ENCODE results near the gene KIF1C. TPM values are rescaled to one million over a fixed set of nuclear protein-coding genes. Genes with fewer than 3 reads are reported as not detected.
A peak's percentile ranks its signal among the peaks of the same experiment; 100 is the strongest.

Gene KIF1C
- total RNA-seq, 6 experiments from 2014 or later = 59.8 to 112 (median 99.3) TPM

DNA sequence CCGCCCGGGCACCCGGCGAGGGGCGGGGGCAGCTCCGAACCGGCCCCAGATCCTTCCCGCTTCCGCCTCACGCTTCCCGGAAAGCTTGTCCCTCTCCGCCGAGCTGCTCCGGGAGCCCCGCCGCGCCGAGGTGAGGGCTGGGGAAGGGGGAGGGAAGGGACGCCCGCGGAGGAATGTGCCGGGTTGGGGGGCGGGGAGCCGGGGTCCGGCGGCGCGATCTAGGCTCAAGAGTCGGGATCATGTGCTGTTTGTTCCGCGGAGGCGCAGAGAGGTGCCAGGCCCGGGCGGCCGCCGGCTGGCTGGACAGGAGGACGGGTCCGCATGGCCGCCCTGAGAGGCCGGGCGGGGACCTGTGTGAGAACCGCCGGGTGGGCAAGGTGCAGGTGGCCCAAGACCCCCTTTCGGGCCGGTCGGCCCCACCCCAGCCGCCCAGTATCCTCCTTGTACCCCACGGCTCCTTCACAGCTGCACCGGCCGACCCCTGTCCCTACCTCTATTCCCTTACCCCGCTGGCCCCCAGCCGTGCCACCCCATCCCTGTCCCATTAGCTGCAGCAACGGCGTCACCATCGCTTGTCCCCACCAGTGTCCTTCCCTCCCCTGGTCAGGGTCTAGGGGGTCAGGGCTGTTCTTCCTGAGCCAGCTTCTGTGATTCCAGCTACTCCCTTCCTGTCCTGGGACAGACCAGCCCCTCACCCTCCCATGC lies 429 bp downstream of the KIF1C start:
- TF ChIP-seq, protein P1, sequence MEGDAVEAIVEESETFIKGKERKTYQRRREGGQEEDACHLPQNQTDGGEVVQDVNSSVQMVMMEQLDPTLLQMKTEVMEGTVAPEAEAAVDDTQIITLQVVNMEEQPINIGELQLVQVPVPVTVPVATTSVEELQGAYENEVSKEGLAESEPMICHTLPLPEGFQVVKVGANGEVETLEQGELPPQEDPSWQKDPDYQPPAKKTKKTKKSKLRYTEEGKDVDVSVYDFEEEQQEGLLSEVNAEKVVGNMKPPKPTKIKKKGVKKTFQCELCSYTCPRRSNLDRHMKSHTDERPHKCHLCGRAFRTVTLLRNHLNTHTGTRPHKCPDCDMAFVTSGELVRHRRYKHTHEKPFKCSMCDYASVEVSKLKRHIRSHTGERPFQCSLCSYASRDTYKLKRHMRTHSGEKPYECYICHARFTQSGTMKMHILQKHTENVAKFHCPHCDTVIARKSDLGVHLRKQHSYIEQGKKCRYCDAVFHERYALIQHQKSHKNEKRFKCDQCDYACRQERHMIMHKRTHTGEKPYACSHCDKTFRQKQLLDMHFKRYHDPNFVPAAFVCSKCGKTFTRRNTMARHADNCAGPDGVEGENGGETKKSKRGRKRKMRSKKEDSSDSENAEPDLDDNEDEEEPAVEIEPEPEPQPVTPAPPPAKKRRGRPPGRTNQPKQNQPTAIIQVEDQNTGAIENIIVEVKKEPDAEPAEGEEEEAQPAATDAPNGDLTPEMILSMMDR (IDR thresholded peaks at IDR 0.05) = no peak
- peak; percentile 10 for TF ChIP-seq POLR2A (IDR thresholded peaks at IDR 0.05)
- peak overlapping the region; percentile 23 to 84 (median 72) for H3K27ac ChIP-seq
- H3K36me3 ChIP-seq = peaks cover 3 to 25% (median 12%) of the 10 kb centered on the region in 4 donors
- H3K27me3 ChIP-seq = no peaks in the 10 kb centered on the region
- 0% methylated on average over 4 of the region's 55 CpGs for WGBS (ENCODE audit: insufficient coverage, low coverage, low lambda C conversion rate, missing lambda C conversion rate)
- H3K4me1 ChIP-seq = peaks cover 0 to 14% (median 6%) of the 10 kb centered on the region in 4 donors
- DNase-seq = peak; percentile 57 to 71 (median 67)
- peak; percentile 0 to 2 (median 1) for ATAC-seq
- no peaks in the 10 kb centered on the region for H3K9me3 ChIP-seq
- peak overlapping the region; percentile 95 to 99 (median 96) for H3K4me3 ChIP-seq
- intact Hi-C loops (cut with DNase I) = no loop called here

DNA sequence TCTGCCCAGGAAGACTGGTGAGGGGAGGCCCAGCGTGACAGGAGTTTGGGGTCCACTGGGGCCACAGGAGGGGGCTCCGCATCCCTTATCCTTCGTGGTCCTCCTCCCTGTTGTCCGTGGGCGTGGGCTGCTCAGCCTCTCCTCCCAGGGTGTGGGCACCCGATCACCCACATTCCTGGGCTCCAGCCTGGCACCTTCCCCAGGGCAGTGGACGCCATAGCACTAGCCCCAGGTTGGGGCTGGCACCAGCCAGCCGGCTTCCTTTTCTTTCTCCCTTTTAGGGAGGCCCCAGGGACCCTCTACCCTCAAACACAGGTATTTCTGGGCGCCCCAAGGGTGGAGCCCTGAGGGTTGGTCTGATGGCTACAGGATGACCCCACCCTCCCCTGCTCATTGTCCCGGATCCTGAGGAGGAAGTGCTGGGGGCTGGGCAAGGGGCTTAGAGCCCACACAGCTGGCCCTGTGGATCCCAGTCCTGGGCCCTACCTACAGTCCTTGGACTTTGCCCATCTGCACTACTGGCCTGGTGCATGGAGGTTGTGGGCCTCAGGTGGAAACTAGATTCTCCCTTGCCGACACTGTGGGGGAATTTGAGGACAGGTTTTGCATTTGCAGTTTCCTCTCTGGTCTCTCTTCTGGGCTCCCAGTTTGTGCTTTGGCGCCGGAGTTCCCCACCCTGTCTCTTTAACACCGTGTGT lies 1.1 kb downstream of the KIF1C start:
- peak; percentile 28 for TF ChIP-seq POLR2A (IDR thresholded peaks at IDR 0.05)
- TF ChIP-seq, protein P1 (IDR thresholded peaks at IDR 0.05) = no peak

DNA sequence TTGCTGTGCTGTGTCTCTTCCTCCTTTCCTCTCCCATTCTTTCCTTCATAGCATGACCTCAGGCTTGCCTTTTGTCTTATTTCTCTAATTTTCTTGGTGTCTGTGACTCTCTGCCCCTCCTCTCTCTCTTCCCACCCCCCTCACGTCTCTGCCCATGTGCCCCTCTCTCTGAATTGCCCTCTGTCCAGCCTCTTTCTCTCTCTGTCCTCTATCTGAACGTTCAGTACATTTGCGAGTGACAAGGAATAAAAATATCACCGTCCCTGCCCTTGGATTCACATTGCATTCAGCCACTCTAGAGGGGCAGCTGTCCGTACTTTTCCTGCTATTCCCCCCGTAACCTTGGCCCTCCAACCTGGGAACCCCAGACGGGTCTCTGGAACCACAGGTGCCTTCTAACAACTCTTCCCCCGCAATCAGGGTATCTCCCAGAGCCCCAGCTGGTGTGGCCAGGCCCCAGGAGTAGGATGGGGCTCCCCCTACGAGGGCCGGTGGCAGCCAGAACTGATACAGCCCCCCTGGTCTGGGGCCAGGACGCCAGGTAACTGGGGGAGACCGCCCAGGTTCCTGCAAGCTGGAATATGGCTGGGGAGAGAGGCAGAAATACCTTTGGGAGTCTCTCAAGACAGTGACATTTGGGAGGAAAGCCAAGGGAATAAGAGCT lies 1.8 kb downstream of the KIF1C start:
- H3K36me3 ChIP-seq = peaks cover 4 to 39% (median 20%) of the 10 kb centered on the region in 4 donors
- H3K27ac ChIP-seq = peak overlapping the region in 2 of 3 donors; percentile 23 to 84
- no peaks in the 10 kb centered on the region for H3K9me3 ChIP-seq
- intact Hi-C loops (cut with DNase I) = no loop called here
- peaks cover 0 to 14% (median 6%) of the 10 kb centered on the region in 4 donors for H3K4me1 ChIP-seq
- no peaks in the 10 kb centered on the region for H3K27me3 ChIP-seq
- DNase-seq (no peak), ATAC-seq (no peak)
- H3K4me3 ChIP-seq = peak overlapping the region; percentile 95 to 99 (median 96)
- TF ChIP-seq POLR2A (IDR thresholded peaks at IDR 0.05) = no peak
- TF ChIP-seq, protein P1 (IDR thresholded peaks at IDR 0.05) = no peak
- 53% methylated on average over 12 of the region's 12 CpGs for WGBS (ENCODE audit: insufficient coverage, low coverage, low lambda C conversion rate, missing lambda C conversion rate)

More for the DNA sequence above, 1.1 kb downstream of the KIF1C start:
- Histone ChIP-seq H3K27me3 (no peaks in the 10 kb centered on the region), H3K27ac (peak overlapping the region; percentile 23 to 84 (median 72)), H3K4me3 (peak overlapping the region; percentile 95 to 99 (median 96)), H3K9me3 (no peaks in the 10 kb centered on the region), H3K4me1 (peaks cover 0 to 14% (median 6%) of the 10 kb centered on the region in 4 donors), H3K36me3 (peaks cover 4 to 32% (median 16%) of the 10 kb centered on the region in 4 donors)
- 5% methylated on average over 8 of the region's 14 CpGs for WGBS (ENCODE audit: insufficient coverage, low coverage, low lambda C conversion rate, missing lambda C conversion rate)
- intact Hi-C loops (cut with DNase I) = no loop called here
- DNase-seq (peak; percentile 47 to 79 (median 73)), ATAC-seq (peak; percentile 39 to 61 (median 45))

DNA sequence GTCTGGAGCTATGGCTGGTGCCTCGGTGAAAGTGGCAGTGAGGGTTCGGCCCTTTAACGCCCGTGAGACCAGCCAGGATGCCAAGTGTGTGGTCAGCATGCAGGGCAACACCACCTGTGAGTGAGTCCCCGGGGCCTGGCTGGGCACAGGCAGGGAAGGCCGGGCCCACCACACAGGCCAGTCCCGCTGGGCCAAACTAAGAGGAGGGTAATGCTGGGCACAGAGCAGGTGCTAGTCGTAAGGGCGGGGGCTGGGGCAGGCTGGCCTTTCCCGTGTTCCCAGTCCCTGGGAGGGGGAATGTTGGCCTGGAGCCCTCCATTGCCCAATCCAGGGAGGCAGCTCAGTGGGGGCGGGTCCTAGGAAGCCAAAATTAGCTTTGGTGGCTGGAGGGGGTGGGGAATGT lies 2.5 kb downstream of the KIF1C start:
- intact Hi-C loops (cut with DNase I) = no loop called here
- ATAC-seq (peak; percentile 21 to 48 (median 38)), DNase-seq (peak; percentile 78 to 87 (median 85))
- 20% methylated on average over 1 of the region's 11 CpGs for WGBS (ENCODE audit: insufficient coverage, low coverage, low lambda C conversion rate, missing lambda C conversion rate)
- Histone ChIP-seq H3K9me3 (no peaks in the 10 kb centered on the region), H3K4me1 (peaks cover 0 to 14% (median 6%) of the 10 kb centered on the region in 4 donors), H3K27ac (peak overlapping the region in 2 of 3 donors; percentile 23 to 84), H3K36me3 (peaks cover 7 to 46% (median 25%) of the 10 kb centered on the region in 4 donors), H3K4me3 (peak overlapping the region; percentile 95 to 99 (median 96)), H3K27me3 (no peaks in the 10 kb centered on the region)
- no peak for TF ChIP-seq POLR2A (IDR thresholded peaks at IDR 0.05)
- TF ChIP-seq, protein P1 (IDR thresholded peaks at IDR 0.05) = no peak

Measured in right lobe of liver (tissue), 6 donors.